ENCODE measurements around the gene ANO6.
"Not testable (repeated sequence)": the region's sequence is repeated elsewhere in the genome, so short reads cannot be mapped to it uniquely, and the experiment has no call there.

Gene ANO6

DNA sequence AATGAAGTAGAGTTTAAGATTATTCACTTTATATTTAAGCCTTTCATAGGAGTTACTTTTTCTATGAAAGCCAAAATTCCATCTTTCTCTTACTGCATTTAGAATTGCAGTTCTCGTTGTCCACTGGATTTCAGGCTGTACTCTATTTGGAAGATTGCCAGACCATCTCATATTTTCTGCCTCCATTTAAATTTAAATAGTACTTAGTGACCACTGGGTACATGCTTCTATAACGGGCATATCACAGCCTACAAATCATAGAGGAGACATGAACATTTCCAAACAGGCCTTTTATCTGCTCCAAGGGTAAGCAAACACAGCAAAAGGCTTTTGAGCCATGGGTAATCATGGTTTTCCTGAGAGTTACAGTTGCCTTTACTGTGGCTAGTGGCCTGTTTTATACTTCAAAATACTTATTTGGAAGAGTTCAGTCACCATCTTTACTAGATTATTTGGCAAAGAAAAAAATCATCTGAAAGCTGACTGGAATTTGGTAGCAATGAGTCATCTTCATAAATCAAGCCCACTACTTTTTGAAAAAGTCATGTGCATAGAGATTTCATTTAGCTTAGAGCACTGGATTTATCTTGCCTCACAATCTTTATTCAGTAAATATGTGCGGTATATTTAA lies 15.7 kb downstream of the ANO6 start:
- Histone ChIP-seq H3K9me3 (ENCODE audit: control insufficient read depth, insufficient read depth, low read length) (no peaks in the 10 kb centered on the region), H3K36me3 (ENCODE audit: control insufficient read depth, insufficient read depth, low read length) (no peaks in the 10 kb centered on the region), H3K4me1 (ENCODE audit: control insufficient read depth, insufficient read depth, low read length) (peaks cover 49% of the 10 kb centered on the region), H3K9ac (ENCODE audit: low read depth, low read length) (no peak overlapping the region), H3K27me3 (ENCODE audit: control insufficient read depth, insufficient read depth, low read length) (no peaks in the 10 kb centered on the region), H3K4me3 (ENCODE audit: low read depth, low read length) (no peak overlapping the region)

GRCh38 chr12:45232146-45232755 lies 16.4 kb downstream of the ANO6 start:
- Histone ChIP-seq H3K9ac (ENCODE audit: low read depth, low read length) (no peak overlapping the region), H3K27me3 (ENCODE audit: control insufficient read depth, insufficient read depth, low read length) (no peaks in the 10 kb centered on the region), H3K36me3 (ENCODE audit: control insufficient read depth, insufficient read depth, low read length) (no peaks in the 10 kb centered on the region), H3K4me1 (ENCODE audit: control insufficient read depth, insufficient read depth, low read length) (peaks cover 49% of the 10 kb centered on the region), H3K9me3 (ENCODE audit: control insufficient read depth, insufficient read depth, low read length) (no peaks in the 10 kb centered on the region), H3K4me3 (ENCODE audit: low read depth, low read length) (no peak overlapping the region)

DNA sequence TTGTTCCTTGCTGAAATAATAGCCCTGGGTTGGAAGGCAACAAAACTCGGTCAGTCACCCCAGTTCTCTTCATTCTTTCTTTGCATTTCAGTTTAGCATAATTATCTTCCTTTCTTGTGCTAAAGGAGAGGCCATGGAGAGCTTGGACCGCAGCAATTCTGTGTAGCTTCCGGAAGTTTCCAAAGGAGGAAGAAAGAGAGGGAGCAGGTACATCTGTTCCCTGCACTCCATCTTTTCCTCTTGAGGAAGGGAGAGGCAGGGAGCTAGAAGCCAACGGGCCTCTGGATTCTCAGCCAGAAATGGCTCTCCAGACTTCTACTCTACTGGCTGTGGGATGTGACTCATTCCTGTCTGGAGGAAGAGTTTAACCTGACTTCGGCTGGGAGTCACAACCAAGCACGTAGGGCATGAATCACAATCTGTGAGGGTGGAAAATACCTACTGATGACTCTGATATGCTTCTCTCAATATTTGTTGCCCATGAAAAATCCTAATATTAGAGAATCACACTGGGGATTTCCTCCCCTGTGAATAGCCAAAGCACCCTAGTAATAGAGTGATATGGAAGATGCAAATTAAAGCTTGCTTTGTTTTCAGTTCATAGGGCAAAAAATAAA lies 17.0 kb downstream of the ANO6 start:
- Histone ChIP-seq H3K4me3 (ENCODE audit: low read depth, low read length) (no peak overlapping the region), H3K27me3 (ENCODE audit: control insufficient read depth, insufficient read depth, low read length) (no peaks in the 10 kb centered on the region), H3K9ac (ENCODE audit: low read depth, low read length) (no peak overlapping the region), H3K4me1 (ENCODE audit: control insufficient read depth, insufficient read depth, low read length) (peaks cover 49% of the 10 kb centered on the region), H3K36me3 (ENCODE audit: control insufficient read depth, insufficient read depth, low read length) (no peaks in the 10 kb centered on the region), H3K9me3 (ENCODE audit: control insufficient read depth, insufficient read depth, low read length) (no peaks in the 10 kb centered on the region)

- Histone ChIP-seq H3K9ac (ENCODE audit: low read depth, low read length) (no peak overlapping the region), H3K36me3 (ENCODE audit: control insufficient read depth, insufficient read depth, low read length) (no peaks in the 10 kb centered on the region), H3K4me1 (ENCODE audit: control insufficient read depth, insufficient read depth, low read length) (peaks cover 49% of the 10 kb centered on the region), H3K9me3 (ENCODE audit: control insufficient read depth, insufficient read depth, low read length) (no peaks in the 10 kb centered on the region), H3K27me3 (ENCODE audit: control insufficient read depth, insufficient read depth, low read length) (no peaks in the 10 kb centered on the region), H3K4me3 (ENCODE audit: low read depth, low read length) (no peak overlapping the region)
Measured at GRCh38 chr12:45234139-45234865, 18.4 kb downstream of the ANO6 start.

- H3K4me1 ChIP-seq (ENCODE audit: control insufficient read depth, insufficient read depth, low read length), result peaks cover 49% of the 10 kb centered on the region
- H3K36me3 ChIP-seq (ENCODE audit: control insufficient read depth, insufficient read depth, low read length), result no peaks in the 10 kb centered on the region
- no peaks in the 10 kb centered on the region for H3K27me3 ChIP-seq (ENCODE audit: control insufficient read depth, insufficient read depth, low read length)
- H3K4me3 ChIP-seq (ENCODE audit: low read depth, low read length), result no peak overlapping the region
- peak overlapping the region; percentile 62 for H3K9ac ChIP-seq (ENCODE audit: low read depth, low read length)
- H3K9me3 ChIP-seq (ENCODE audit: control insufficient read depth, insufficient read depth, low read length), result no peaks in the 10 kb centered on the region
Measured at GRCh38 chr12:45235087-45236025, 19.5 kb downstream of the ANO6 start.

- H3K9me3 ChIP-seq (ENCODE audit: control insufficient read depth, insufficient read depth, low read length); H3K4me3 ChIP-seq (ENCODE audit: low read depth, low read length); H3K9ac ChIP-seq (ENCODE audit: low read depth, low read length); H3K27me3 ChIP-seq (ENCODE audit: control insufficient read depth, insufficient read depth, low read length); H3K36me3 ChIP-seq (ENCODE audit: control insufficient read depth, insufficient read depth, low read length): not testable (repeated sequence)
- H3K4me1 ChIP-seq (ENCODE audit: control insufficient read depth, insufficient read depth, low read length), result peaks cover 44% of the 10 kb centered on the region
Measured at GRCh38 chr12:45236383-45236782, 20.5 kb downstream of the ANO6 start.

- Histone ChIP-seq H3K27me3 (ENCODE audit: control insufficient read depth, insufficient read depth, low read length) (no peaks in the 10 kb centered on the region), H3K4me3 (ENCODE audit: low read depth, low read length) (no peak overlapping the region), H3K9ac (ENCODE audit: low read depth, low read length) (no peak overlapping the region), H3K9me3 (ENCODE audit: control insufficient read depth, insufficient read depth, low read length) (no peaks in the 10 kb centered on the region), H3K4me1 (ENCODE audit: control insufficient read depth, insufficient read depth, low read length) (peaks cover 4% of the 10 kb centered on the region), H3K36me3 (ENCODE audit: control insufficient read depth, insufficient read depth, low read length) (no peaks in the 10 kb centered on the region)
Measured at GRCh38 chr12:45242180-45242579, 26.3 kb downstream of the ANO6 start.

DNA sequence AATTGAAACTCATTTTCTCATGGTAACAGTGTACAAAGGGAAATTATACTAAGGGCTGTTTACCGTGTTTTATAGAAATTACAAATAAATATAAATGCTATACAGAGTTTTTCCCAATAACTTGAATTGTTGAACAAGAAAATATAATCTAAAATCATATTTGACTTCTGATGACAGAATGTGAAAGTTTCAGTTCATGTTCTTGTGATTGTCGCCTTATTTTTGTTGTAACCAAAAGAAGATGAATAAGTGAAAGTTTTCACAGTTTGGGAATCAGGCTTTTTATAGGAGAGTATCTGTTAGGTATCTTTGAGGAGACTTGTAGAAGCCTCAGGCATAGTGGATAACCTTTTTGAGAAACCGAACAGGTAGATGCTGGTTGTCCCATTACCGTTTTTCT lies 28.1 kb downstream of the ANO6 start:
- H3K9ac ChIP-seq (ENCODE audit: low read depth, low read length), result no peak overlapping the region
- no peaks in the 10 kb centered on the region for H3K27me3 ChIP-seq (ENCODE audit: control insufficient read depth, insufficient read depth, low read length)
- no peaks in the 10 kb centered on the region for H3K36me3 ChIP-seq (ENCODE audit: control insufficient read depth, insufficient read depth, low read length)
- peaks cover 4% of the 10 kb centered on the region for H3K4me1 ChIP-seq (ENCODE audit: control insufficient read depth, insufficient read depth, low read length)
- no peaks in the 10 kb centered on the region for H3K9me3 ChIP-seq (ENCODE audit: control insufficient read depth, insufficient read depth, low read length)
- H3K4me3 ChIP-seq (ENCODE audit: low read depth, low read length), result no peak overlapping the region

- no peaks in the 10 kb centered on the region for H3K9me3 ChIP-seq (ENCODE audit: control insufficient read depth, insufficient read depth, low read length)
- H3K4me3 ChIP-seq (ENCODE audit: low read depth, low read length), result no peak overlapping the region
- no peaks in the 10 kb centered on the region for H3K36me3 ChIP-seq (ENCODE audit: control insufficient read depth, insufficient read depth, low read length)
- H3K4me1 ChIP-seq (ENCODE audit: control insufficient read depth, insufficient read depth, low read length), result peaks cover 4% of the 10 kb centered on the region
- no peak overlapping the region for H3K9ac ChIP-seq (ENCODE audit: low read depth, low read length)
- H3K27me3 ChIP-seq (ENCODE audit: control insufficient read depth, insufficient read depth, low read length), result no peaks in the 10 kb centered on the region
Measured at GRCh38 chr12:45244561-45245343, 28.9 kb downstream of the ANO6 start.

DNA sequence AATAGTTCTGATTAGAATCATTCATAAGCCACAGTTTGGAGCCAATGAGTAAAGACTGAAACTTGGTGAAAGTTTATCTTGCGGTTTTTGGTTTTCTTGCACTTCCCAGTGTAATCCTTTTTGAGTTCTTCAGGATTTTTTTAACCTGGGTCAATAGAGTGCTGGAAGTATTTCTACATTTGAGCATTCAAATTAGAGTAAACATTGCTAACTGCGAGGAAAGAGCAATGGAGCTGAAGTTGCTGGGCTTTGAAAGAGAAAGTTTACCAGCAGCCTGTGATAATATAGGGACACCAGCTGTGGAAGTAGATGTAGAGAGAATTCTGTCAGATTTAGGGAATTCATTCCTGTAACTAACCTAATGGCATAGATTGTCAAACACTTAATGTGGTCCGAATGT lies 30.3 kb downstream of the ANO6 start:
- Histone ChIP-seq H3K9me3 (ENCODE audit: control insufficient read depth, insufficient read depth, low read length) (no peaks in the 10 kb centered on the region), H3K9ac (ENCODE audit: low read depth, low read length) (no peak overlapping the region), H3K27me3 (ENCODE audit: control insufficient read depth, insufficient read depth, low read length) (no peaks in the 10 kb centered on the region), H3K36me3 (ENCODE audit: control insufficient read depth, insufficient read depth, low read length) (no peaks in the 10 kb centered on the region), H3K4me1 (ENCODE audit: control insufficient read depth, insufficient read depth, low read length) (peaks cover 4% of the 10 kb centered on the region), H3K4me3 (ENCODE audit: low read depth, low read length) (no peak overlapping the region)
